ENCODE data around the gene FOXL3.

GRCh38 chr7:253581-254336 is 36.2 kb upstream of the FOXL3 start:
- TF ChIP-seq EZH2 (IDR thresholded peaks at IDR 0.05), result no peak
- TF ChIP-seq POLR2AphosphoS5 (IDR thresholded peaks at IDR 0.05; ENCODE audit: borderline replicate concordance, low read depth, low read length), result no peak
